HuH-7 (cell line): ENCODE data around the gene SLC25A47.
"Not testable (repeated sequence)": the region's sequence is repeated elsewhere in the genome, so short reads cannot be mapped to it uniquely, and the experiment has no call there.

ENCODE experiments used
- DNase-seq: peaks from one replicate; pipeline ENCODE4 v3.0.0; 2011; ENCODE audit warnings: low spot score

The SLC25A47 gene

DNA sequence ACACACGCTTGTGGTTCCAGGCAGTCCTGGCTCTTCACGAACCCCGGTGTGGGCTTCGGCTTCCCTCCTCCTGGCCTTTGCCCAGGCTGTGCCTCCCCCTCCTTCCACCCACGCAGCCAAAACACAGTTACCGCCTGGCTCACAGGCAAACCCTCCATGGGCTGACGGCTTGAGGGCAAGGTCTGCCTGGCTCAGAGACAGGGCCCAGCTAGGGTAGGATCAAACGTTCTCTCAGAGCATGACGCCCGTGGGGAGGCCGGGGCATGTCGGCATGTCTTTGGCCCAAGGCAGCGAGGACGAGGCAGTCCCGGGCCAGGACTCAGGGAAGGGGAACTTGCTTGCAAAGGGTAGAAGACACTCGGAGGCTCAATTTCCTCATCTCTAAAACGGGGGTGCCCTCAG is 2.1 kb downstream of the SLC25A47 start:
- no peak for DNase-seq

DNA sequence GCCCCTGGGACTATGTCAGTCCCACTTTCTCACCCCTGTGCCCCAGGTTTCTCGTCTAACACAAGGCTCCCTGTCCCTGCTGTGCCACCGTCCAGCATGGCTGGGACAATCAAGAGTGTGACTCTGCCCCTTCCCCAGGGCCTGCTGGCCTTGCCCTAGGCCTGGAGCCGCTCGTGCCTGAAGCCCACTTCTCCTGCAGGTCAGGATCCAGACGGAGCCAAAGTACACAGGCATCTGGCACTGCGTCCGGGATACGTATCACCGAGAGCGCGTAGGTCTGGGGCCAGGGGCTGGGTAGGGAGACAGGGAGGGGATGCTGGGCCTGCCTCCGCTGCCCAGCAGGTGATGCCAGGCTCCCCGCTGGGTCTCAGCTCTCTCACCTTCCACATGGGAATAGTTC is 2.8 kb downstream of the SLC25A47 start:
- no peak for DNase-seq

DNA sequence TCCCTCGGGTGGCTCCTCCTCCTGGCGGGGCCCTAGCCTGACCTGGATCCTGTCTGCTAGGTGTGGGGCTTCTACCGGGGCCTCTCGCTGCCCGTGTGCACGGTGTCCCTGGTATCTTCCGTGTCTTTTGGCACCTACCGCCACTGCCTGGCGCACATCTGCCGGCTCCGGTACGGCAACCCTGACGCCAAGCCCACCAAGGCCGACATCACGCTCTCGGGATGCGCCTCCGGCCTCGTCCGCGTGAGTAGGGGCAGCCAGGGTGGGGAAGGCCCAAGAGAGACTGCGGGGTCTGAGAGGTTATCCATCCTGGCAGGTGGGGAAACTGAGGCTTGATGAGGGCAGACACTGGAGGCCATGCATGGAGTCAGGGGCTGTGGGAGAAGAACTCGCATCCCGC is 4.0 kb downstream of the SLC25A47 start:
- DNase-seq = no peak

DNA sequence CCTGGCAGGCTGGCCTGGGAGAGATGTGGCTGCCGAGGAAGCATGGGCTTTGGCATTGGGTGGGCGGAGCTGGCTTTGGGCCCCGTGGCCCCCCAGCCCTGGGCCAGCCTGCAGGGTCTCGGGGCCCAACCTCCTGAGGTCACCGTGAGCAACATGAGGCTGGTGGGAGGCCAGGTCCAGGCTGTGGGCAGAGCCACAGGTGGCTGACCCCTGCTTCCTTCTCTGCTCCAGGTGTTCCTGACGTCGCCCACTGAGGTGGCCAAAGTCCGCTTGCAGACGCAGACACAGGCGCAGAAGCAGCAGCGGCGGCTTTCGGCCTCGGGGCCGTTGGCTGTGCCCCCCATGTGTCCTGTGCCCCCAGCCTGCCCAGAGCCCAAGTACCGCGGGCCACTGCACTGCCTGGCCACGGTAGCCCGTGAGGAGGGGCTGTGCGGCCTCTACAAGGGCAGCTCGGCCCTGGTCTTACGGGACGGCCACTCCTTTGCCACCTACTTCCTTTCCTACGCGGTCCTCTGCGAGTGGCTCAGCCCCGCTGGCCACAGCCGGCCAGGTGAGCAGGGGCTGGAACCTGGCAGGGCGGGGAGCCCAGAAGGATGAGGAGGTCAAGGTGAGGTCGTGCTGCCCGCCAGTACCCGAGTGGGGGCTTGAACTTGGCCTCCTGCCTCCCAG is 5.5 kb downstream of the SLC25A47 start:
- no peak for DNase-seq

DNA sequence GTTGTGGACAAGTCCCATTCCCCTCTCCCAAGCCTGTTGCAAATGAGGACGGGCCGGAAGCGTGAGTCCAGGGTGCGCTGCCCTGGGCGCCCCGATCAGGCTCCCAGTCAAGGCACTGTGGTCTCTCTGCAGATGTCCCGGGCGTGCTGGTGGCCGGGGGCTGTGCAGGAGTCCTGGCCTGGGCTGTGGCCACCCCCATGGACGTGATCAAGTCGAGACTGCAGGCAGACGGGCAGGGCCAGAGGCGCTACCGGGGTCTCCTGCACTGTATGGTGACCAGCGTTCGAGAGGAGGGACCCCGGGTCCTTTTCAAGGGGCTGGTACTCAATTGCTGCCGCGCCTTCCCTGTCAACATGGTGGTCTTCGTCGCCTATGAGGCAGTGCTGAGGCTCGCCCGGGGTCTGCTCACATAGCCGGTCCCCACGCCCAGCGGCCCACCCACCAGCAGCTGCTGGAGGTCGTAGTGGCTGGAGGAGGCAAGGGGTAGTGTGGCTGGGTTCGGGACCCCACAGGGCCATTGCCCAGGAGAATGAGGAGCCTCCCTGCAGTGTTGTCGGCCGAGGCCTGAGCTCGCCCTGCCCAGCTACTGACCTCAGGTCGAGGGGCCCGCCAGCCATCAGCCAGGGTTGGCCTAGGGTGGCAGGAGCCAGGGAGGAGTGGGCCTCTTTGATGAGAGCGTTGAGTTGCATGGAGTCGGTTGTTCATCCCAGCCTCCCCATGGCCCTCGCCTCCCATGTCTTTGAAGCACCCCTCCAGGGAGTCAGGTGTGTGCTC is 6.3 kb downstream of the SLC25A47 start:
- no peak for DNase-seq

DNA sequence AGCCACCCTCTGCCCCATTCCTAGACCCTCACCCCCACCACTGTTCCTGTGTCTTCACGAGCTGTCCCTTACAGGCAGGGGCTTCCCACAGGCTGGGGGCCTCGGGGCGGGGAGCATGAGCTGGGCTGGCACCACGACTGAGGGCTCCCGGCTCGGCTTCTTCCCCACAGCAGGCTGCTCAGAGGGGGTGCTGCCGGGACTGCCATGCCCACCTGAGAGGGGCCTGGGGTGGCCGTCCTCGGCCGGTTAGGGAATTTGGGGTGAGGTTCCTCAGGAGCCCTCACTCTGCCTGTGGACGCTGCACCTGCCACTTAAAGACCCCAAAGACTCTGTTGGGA is 6.8 kb downstream of the SLC25A47 start:
- DNase-seq = no peak

DNA sequence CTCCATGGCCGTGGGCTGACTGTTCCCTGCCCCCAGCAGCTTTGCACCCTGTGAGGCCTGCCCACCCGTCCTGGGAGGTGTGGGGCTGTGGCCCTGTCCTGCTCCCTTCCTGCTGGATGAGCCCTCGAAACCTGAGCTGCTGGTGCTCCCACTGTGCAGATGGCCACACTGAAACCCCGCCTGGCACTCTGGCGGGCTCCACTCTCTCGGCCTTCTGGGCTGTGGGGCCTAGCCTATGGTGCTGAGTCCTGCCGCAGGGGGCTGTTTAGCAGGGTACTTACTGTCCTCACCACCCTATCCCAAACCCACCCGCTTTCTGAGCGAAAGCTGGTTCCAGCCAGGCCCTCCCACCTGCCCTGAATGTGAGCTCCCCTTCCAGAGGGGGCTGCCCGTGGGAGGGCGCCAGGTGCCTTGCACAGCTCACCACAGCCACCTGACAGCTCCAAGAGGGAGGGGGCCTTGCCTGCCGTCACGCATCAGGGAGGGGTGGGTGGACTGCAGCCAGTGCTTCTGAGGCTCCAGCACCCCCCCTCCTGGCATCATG is 7.3 kb downstream of the SLC25A47 start:
- no peak for DNase-seq

DNA sequence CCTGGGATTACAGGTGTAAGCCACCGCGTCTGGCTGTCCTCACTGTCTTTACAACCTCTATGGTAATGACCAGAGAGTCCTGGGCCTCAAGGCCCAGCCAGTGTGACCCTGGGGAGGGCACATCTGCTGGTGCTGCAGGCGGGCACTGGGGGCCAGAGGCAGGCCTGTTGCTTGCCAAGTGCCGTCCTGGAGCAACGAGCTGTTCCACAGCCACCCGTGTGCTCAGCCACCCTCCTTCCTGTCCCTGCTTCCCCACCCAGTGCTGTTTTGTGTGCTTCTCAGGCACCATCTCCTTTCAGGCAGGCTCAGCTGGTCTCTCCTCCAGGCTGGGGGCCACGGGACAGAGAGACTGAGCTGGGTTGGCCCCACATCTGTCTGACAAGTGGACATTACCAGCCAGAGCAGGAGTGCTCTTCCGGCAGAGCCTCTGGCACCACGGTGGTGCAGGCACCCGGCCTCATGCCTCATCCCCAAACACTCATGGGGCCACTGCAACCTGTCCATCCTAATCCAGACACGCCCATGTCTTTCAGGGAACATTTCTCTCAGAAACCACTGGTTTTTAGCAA is 9.0 kb downstream of the SLC25A47 start:
- no peak for DNase-seq

DNA sequence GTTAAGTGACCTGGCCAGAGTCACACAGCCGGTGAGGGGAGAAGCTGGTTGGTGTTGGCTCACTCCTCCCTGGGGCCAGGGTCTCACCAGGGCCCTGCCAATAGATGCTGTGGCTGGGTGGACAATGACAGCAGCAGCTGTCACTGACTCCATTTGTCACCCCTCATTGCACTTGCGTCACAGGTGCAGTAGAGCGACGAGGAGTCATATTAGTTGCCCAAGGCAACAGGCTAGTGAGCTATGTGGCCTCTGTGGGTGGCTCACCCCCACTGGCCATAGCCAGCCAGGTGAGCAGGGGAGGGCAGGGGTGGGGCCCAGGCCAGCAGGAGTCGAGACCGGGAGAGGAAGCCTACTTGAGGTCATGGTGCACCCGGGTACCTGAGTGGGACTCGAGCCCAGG is 9.7 kb downstream of the SLC25A47 start:
- DNase-seq = no peak

DNA sequence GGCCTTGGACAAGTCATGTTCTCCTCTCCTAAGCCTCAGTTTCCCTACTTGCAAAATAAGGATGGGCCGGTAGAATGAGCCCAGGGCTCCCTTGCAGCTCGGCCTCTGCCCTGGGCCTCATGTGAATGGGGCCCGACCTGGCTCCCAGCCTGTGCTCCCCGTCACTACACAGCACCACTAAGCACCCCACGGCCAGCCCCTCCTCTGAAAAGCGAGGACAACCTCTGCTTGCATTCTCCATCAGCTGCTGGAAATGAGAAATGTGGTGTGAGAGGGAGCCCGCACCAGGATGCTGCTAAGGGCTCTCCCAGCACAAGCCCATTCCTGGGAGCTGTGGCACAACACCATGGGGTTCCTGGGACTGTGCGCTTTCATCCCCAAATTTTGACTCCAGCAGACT is 10.2 kb downstream of the SLC25A47 start:
- no peak for DNase-seq

DNA sequence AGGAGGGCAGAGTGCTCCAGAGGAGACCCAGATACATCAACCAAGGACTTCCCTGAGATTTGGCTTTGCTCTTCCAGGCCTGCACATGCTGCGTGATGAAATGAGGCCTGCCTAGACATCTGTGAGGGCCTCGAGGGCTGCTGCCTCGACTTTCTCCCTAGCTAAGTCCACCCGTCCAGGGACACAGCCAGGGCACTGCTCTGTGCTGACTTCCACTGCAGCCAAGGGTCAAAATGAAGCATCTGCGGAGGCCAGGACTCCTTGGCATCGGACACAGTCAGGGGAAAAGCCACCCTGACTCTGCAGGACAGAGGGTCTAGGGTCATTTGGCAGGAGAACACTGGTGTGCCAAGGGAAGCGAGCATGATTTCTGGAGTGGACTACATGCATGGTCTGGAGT is 10.7 kb downstream of the SLC25A47 start:
- no peak for DNase-seq

DNA sequence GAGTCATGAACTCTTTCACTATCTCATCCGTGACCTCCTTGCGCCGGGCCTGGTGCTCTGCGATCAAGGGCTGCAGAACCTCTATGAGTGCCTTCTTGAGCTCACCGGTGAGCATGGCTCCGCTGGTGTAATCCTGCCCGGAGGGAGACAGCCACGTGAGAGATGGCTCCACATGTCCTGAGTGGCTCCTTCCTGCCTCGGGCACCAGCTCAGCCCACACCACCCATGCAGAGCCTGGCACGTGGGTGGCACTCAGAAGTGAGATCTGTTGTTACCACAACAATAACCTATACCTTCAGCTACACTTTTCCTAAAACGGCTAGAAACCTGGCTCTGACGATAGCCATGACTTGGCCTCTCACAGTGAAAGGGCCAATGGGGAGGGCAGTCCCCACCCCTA is 11.8 kb downstream of the SLC25A47 start:
- no peak for DNase-seq

DNA sequence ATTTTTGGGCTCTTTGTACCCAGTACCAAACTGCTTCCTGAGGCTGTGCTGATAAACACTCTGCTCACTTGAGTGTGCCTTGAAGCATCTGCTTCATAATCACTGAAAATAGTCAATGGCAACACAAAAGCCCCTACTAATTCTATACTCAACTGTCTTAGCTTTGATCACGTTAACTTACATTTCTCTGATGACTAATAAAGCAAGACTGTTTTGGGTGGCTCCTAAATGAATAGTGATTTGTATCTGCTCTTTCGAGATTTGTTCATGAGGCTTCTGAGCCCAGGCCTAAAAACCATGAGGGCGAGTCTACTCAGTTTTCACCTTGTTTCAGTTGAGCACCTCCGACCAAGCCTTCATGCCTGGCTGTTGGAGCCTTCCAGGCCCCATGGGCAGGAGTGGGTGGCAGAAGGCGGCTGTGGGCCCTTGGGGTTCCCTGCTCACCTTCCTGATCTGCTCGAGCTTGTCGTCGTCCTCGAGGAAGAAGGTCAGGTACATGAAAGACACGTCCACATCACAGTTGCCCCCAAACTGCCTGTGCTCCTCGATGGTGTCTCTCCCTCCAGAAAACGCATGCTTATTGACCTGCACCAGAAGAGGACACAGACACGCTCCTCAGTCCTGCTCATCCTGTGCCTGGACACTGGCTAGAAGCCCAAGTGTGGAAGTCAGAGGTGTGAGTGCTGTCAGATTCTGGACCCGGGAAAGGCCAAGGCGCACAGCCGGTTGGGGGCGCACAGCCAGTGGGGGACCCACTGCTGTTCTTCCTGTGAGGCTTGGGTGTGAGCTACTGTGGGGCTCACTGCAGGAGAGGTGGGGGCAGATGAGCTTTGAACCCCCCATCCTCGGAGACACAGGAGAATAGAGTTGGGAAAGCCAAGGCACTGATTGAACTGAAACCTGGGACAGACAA is 13.7 kb downstream of the SLC25A47 start:
- DNase-seq = no peak

DNA sequence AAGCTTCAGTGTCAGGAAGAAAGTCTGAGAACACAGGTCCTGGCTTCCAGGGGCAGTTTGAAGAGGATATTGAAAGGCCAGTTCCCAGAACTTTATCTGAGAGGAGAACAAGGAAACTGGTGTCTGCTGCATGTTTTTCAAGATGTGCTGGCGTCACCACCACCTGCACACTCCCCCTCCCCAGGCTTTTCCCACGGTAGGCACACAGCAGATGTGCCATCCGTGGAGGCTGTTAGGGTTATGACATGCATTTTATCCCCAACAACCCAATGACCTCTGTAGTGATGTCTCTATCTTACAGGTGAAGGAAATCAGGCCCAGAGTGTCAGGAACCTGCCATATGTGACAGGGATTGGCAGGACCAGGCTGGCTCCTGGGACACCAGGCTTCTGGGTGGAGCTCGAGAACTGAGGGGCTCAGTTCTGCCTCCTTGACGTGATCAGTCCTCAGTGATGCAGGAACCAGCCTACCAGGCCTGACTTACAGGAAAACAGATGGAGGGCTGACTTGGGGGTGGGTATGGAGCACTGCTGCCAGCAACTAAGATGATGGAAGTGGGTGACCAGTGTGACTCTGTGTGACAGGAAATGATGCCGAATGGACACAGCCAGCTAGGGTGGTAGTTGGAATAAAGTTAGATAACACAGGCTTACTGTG is 16.8 kb downstream of the SLC25A47 start:
- no peak for DNase-seq

DNA sequence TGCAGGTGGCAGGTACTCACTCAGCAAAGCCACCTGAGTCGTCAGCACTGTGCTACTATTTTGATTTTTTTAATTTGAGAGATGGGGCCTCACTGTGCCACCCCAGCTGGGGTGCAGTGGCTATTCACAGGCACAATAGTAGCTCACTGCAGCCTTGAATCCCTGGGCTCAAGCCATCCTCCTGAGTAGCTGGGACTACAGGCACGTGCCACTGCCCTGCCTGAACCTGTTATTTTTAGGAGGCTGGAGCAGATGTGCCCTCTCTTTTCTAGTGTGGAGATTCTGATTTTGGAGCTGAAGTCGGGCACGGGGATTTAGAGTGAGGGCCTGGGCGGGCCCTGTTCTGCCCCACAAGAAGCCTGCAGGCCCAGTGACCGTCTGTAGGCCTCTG is 17.3 kb downstream of the SLC25A47 start:
- DNase-seq = no peak

DNA sequence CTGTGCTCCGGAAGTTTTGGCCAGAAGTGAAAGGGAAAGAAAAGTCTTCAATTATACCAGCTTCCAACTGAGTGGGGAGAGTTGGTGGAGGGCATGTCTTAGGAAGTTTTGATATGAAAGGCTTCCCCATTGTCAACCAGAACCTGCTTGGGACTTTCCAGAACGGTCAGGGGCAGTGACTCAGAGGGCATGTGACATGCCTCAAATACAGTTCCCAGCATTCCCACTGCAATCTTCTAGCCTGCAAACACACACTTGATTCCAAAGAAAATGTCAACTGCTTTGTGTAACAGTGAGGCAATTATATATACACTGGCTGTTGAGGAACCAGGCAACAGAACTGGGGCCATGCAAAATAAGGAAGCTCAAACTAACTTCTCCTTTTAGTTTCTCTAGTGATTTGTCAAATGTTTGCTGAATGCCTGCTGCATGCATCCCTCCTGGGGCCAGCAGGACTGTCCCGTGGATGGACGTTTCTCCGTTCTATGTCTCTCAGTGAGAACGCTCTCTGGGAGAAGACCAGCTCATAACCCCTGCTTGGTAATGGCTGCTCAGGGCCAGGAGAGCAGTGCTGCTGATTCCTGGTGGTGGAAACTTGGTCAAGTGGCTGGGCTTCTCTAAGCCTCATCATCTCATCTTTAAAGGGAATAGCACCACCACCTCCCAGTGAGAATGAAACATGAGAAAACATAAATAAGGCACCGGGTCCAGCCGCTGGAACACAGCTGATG is 18.3 kb downstream of the SLC25A47 start:
- DNase-seq = no peak

DNA sequence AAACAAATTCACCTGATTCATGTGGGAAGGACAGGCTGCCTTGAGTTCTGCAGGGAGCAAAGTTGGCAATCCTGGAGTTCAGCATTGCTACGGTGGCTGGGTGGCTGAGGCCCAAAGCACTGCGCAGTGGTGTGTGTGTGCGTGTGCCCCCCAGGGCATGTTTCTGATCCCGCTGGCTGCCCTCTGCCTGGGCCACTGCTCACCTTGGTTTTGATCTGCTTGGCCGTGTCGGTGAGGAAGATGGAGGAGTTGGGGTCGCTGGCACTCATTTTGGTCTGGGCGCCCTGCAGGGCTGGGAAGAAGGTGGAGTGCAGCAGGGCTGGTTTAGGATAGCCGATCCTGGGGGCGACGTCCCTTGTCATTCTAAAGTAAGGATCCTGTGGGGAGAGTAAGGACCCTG is 19.1 kb downstream of the SLC25A47 start:
- no peak for DNase-seq

DNA sequence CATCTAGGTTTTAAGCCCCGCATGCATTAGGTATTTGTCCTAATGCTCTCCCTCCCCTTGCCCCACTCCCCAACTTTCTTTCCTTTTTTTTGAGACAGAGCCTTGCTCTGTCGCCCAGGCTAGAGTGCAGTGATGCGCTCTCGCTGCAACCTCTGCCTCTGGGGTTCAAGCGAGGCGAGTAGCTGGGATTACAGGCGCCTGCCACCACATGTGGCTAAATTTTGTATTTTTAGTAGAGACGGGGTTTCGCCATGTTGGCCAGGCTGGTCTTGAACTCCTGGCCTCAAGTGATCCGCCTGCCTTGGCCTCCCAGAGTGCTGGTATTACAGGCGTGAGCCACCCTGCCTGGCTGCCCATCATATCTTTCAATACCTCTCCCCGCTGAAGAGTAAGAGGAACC is 19.7 kb downstream of the SLC25A47 start:
- DNase-seq = not testable (repeated sequence)

DNA sequence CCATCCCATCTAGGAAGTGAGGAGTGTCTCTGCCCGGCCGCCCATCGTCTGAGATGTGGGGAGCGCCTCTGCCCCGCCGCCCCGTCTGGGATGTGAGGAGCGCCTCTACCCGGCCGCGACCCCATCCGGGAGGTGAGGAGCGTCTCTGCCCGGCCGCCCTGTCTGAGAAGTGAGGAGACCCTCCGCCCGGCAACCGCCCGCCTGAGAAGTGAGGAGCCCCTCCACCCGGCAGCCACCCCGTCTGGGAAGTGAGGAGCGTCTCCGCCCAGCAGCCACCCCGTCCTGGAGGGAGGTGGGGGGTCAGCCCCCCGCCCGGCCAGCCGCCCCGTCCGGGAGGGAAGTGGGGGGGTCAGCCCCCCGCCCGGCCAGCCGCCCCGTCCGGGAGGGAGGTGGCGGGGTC is 21.5 kb downstream of the SLC25A47 start:
- DNase-seq = not testable (repeated sequence)

DNA sequence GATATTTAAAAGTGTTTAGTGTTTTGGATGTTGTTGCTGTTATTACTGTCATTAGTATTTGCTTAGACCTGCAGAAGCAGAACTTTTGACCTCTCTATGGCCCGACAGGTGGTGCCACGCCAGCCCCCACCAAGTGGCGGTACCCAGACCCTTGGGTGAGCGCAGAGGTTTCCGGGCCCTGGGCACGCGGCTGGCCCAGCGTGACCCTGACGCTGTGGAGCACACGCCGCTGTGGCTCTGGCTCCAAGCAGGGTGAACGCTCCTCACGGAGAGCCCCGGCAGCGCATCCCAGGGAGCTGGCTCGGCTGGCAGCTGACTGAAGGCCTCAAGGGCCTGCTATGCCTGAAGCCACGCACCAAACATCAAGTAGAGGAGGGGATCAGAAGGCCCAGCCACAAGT is 22.6 kb downstream of the SLC25A47 start:
- DNase-seq = no peak
